PFSK-1 (cell line): ENCODE data around the gene NAV2.

ENCODE experiments used
- FOXP2 ChIP-seq: optimal IDR thresholded peaks from 2 replicates; pipeline ENCODE3; 2011; ENCODE audit warnings: borderline replicate concordance, control low read depth, inconsistent platforms; ENCODE audit not compliant: insufficient read depth; ENCODE audit errors: extremely low read length, extremely low read depth
- POLR2AphosphoS5 ChIP-seq: IDR thresholded peaks from 2 replicates; pipeline ENCODE4 v1.6.1; 2012; ENCODE audit warnings: low read depth, mild to moderate bottlenecking, control low read depth, low read length, moderate library complexity
- REST ChIP-seq, 2 experiments: IDR thresholded peaks; 2 replicates each; pipeline versions ENCODE4 v1.6.1 to v1.8.0; 2011 to 2012; ENCODE audit warnings: low read depth in 2 of 2, low read length in 2 of 2, control low read depth in 1 of 2, inconsistent platforms in 1 of 2, mild to moderate bottlenecking in 1 of 2, moderate library complexity in 1 of 2; ENCODE audit not compliant: insufficient read depth in 1 of 2
- SIN3A ChIP-seq: IDR thresholded peaks from 2 replicates; pipeline ENCODE4 v1.6.1; 2012; ENCODE audit warnings: mild to moderate bottlenecking, low read length, moderate library complexity, borderline replicate concordance; ENCODE audit not compliant: insufficient read depth
- TAF1 ChIP-seq: IDR thresholded peaks from 2 replicates; pipeline ENCODE4 v1.6.1; 2012; ENCODE audit warnings: low read length, control low read depth, borderline replicate concordance; ENCODE audit not compliant: insufficient read depth

GRCh38 chr11:19978668-19979518 lies 266.3 kb downstream of the NAV2 start:
- TF ChIP-seq POLR2AphosphoS5 (no peak), REST (IDR thresholded peaks at IDR 0.05; ENCODE audit: insufficient read depth in 1 of 2, low read depth in 2 of 2, low read length in 2 of 2) (no peak), TAF1 (no peak), SIN3A (no peak), FOXP2 (no peak)
